22Rv1 (cell line): Measurements from ENCODE around the gene GORASP1.

Experiments
- H3K27ac ChIP-seq: fragments of 450-650 bp; 2 replicates; pipeline ENCODE4 v1.5.1; 2017
- CTCF ChIP-seq: fragments of 450-650 bp; IDR thresholded peaks from 2 replicates; pipeline ENCODE4 v1.5.1; 2017; ENCODE audit warnings: mild to moderate bottlenecking
- ZFX ChIP-seq: fragments of 450-650 bp; IDR thresholded peaks from 2 replicates; pipeline ENCODE4 v1.6.1; 2017; ENCODE audit warnings: antibody characterized with exemption, borderline replicate concordance

The GORASP1 gene

GRCh38 chr3:39099738-39100499 is 7.5 kb downstream of the GORASP1 start:
- H3K27ac ChIP-seq: no peak overlapping the region
- TF ChIP-seq ZFX (no peak), CTCF (no peak)

GRCh38 chr3:39099242-39099641 is 8.2 kb downstream of the GORASP1 start:
- TF ChIP-seq ZFX: no peak
- TF ChIP-seq CTCF: no peak
- no peak overlapping the region for H3K27ac ChIP-seq

- TF ChIP-seq CTCF (no peak), ZFX (no peak)
- no peak overlapping the region for H3K27ac ChIP-seq
These were observed 8.9 kb downstream of the GORASP1 start for GRCh38 chr3:39098473-39099000.

- H3K27ac ChIP-seq: no peak overlapping the region
- no peak for TF ChIP-seq ZFX
- no peak for TF ChIP-seq CTCF
These were observed 9.5 kb downstream of the GORASP1 start for GRCh38 chr3:39097716-39098472.

GRCh38 chr3:39096775-39097174 is 10.7 kb downstream of the GORASP1 start:
- TF ChIP-seq ZFX (no peak), CTCF (no peak)
- H3K27ac ChIP-seq: no peak overlapping the region

GRCh38 chr3:39095778-39096177 is 11.6 kb downstream of the GORASP1 start:
- no peak overlapping the region for H3K27ac ChIP-seq
- no peak for TF ChIP-seq ZFX
- TF ChIP-seq CTCF: no peak
